ENCODE results near the gene NACC2.

NACC2 gene

DNA sequence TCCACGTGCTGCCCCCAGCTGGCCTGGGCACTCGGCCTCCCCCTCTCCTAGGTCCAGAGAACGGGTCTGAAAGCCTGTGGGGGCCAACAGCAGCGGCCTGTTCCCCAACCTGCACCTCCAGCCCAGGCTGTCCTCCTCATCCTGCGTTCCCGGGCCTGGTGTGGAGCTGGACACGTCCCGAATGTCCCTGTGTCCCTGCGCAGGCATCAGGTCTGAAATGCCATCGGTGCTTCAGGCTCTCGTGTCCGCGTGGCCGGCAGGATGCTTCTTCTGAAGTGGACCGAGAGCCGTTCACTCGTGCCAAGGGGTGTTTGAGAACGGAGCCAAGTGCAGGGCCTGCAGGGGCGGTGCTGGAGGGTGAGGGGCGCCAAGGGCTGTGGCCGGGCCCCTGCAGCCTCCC is 109.2 kb downstream of the NACC2 start:
- DNase-seq (ENCODE audit: extremely low read depth in 1 of 2, low read depth in 1 of 2), result no peak

DNA sequence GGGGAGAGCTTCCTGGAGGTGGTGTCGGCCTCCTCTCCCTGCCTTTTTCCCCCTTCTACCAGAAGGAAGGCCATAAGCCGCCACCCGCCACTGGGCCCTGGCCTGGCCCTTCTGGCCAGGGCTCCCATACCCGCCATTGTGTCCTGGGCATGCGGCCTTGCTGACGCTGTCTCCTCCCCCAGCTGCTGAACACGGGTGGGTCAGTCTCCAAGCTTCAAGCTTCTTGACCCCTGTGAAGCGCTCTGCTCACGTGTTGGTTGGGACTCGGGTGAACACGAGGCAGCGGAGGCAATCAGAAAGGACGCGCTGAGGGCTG is 109.7 kb downstream of the NACC2 start:
- DNase-seq (ENCODE audit: extremely low read depth in 1 of 2, low read depth in 1 of 2), result no peak

DNA sequence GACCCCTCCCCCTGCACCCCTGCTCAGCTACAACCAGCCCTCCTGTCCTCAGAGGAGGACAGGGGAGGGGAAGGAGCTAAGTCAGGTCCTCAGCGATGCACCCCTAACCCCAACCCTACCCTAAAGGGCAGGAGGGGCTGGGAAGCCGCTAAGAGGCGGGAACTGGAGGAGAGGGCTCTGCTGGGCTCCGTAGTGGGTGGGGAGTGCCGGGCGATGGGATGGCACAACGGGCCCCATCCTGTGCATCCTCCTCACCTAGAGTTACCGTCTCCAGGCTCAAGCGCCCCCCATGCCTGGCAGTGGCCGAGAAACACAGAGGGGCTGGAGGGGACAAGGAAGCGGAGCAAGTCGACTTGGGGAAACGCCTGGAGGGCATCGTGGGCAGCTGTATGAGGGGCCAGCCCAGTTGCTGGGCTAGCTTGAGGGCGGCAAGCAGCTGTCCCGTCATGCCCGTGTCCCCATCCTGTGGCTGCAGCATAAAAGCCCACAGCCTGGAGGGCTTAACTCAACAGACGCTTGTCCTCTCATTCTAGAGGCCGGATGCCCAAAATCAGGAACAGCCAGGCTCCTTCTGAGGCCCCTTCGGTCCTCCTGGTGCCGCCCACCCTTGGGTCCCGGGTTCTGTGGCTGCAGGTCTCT is 110.9 kb downstream of the NACC2 start:
- no peak for DNase-seq (ENCODE audit: extremely low read depth in 1 of 2, low read depth in 1 of 2)

DNA sequence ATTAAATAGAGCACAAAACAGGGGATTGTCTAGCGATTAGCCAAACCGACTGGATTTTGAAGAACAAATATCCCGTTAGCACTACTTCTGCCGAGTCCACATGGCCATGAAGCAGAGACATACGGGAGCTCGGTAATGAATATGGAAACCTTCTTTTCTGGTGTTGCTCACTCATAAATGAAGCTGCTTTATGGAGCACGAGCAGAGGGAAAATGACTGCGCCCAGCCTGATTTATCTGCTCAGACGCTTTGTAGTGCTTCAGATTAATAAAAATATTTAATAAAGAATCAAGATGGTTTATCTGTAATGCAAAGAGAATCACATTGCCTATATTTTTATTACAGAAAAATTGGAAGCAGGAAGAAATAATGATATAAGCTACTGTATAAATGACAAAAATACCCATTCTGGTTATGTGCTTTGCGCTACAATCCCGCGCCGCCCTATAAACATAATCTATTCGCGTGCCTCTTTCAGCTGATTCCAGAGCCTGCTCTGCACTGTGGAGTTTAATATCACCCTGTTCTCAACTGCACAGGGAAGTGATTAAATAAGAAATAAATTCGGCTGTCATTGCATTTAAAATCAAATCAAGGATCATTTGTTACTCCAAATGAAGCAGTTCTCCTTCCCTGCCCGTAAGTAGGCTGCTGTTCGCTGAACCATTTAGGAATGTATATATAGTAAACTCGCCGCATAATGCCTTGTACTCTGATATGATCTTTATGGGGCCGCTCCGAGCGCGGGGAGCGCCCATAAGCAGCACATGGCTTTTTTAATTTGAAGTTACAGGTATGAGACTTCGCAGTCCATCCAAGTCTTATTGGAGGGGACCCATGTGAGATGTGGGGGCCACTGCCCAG is 111.6 kb downstream of the NACC2 start:
- no peak for DNase-seq (ENCODE audit: extremely low read depth in 1 of 2, low read depth in 1 of 2)

DNA sequence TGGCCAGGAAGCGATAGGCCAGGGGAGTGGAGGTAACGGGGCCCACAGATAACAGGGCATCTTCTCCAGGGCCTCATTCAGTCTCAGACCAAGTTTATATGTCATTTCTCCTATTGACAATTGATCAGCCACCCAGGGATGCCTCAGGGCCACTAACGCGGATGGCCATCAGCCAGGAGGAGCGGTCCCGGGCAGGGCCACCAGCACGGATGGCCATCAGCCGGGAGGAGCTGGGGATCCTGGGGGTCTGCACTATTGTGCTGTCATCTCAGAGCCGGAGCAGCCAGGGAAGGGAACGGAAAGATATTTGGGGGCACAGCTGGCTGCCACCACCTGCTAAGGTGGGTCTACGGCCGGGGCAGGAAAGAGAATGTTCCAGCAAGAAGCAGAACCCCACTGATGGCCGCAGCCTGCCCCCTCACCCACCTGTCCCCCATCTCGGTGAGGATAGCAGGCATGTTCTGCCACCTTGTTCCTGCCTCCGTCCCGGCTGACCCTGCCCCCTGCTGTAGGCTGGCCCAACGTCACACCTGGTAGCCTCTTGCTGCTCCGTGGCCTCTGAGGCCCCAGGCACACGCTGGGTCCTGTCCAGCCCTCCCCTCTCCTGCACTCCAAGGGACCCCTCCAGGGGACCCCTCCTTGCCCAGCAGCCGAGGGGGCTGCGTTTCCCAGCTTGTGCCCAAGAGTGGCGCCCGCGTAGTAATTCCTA is 112.4 kb downstream of the NACC2 start:
- DNase-seq (ENCODE audit: extremely low read depth in 1 of 2, low read depth in 1 of 2), result no peak

DNA sequence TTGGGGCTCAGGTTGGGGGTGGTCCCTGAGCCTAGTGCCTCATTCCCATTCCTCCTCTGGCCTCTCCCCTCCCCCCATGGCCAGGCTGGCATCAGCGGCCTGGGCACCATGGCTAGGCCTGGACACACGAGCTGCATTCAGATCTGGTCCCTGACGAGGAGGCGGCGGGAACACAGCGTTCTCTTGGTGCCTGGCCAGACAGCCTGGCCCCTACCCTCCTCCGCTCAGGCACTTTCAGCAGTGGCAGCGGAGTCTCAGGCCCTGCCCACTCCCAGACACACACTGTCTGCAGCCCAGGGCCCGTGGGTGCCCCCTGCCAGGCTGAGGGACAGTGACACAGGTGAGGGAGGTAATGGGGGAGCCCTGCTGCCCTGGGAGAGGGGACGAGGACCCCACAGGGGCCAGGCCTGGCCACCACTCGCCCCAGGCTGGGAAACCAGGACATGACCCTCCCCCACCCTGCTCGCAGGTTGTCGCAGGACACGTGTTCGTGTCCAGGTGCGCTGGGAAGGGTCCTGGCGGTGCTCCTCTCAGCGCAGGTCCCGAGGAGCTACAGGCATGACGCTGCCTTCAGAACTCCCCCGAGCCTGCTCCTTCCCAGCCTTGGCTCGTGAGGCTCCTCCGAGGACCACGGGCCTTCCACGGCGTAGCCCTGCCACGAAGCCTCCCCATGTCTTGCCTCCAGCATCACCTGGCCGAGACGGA is 114.0 kb downstream of the NACC2 start:
- DNase-seq (ENCODE audit: extremely low read depth in 1 of 2, low read depth in 1 of 2), result no peak

DNA sequence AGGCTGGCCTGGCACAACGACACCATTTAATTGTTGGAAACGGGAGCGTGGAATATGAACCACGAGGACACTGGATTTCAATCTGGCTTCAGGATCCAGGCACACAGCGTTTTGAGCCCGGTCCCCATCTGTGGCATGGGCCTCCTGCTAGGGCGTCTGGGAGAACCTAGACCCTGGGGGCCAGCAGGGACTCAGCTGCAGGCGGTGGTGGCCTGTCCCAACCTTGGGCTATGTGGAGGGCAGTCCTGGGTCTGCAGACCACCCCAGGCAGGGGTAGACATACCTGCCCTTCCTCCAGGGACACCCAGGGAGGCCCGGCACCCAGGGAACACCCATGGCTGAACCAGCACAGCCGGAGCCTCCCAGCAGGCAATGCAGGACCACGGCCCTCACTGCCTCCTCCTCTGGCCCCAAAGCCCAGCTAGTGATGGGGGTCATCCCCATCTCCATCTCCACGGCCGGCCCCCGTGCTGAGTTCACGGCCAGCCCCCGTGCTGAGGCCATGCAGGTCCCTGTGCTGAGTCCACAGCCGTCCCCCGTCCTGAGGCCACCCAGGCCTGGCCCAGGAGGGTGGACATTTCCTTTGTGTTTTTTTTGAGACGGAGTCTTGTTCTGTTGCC is 115.4 kb downstream of the NACC2 start:
- no peak for DNase-seq (ENCODE audit: extremely low read depth in 1 of 2, low read depth in 1 of 2)

DNA sequence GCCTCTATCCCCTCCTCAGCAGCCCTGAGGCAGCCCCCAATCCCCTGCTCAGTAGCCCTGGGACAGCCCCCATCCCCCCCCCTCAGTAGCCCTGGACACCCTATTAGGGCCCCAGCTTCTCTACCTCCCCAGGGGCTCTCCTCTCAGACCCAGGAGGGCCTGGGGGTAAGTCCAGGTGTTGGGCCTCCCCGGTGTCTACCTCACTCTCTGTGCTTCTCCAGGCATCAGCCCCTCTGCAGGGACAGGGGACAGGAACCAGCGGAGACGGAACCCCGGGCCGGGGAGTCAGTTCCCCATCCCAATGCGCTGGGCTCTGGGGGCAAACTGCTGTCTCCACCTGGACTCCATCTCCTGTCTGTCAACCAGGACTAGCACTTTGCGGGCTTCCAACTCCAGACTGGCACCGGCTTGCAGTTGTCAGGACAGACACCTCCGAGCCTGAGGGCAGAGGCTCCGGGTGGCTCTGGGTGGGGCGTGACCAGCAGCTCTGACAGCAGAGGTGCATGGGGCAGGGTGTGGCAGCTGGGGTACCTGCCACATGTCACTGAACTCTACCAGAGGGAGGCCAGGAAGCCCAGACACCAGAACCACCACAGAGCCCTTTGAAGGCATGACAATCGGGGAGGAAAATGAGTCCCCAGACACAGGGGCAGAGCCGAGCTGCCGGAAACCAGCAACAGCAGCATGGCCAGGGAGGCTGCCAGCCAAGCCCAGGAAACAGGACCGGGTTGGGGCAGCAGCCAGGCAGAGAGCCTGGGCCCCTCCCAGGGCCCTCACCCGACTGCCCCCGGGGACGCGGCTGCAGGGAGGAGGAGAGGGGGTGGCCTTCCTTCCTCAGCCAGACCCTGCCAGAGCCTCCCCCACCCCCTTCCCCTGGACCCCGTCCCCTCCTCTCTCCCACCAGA is 116.2 kb downstream of the NACC2 start:
- DNase-seq (ENCODE audit: extremely low read depth in 1 of 2, low read depth in 1 of 2), result no peak

DNA sequence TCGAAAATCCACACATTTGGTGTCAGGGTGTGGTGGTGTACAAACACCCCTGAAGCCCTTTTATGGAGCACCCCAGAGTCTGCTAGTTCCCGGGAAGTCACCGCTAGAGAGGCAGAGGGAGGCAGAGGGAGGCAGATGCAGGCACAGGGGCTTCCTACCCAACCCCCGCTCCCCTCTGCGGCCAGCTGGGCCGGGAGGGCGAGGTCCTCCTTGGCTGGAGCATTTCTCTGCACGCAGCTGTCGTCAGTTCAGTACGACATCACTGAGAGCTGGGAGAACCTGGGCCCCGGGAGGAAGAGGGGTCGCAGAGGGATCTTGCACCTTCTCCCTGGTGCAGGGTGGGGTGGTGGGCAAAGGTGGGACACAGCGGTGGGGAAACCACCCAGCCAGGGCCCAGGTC is 118.1 kb downstream of the NACC2 start:
- DNase-seq (ENCODE audit: extremely low read depth in 1 of 2, low read depth in 1 of 2), result no peak

DNA sequence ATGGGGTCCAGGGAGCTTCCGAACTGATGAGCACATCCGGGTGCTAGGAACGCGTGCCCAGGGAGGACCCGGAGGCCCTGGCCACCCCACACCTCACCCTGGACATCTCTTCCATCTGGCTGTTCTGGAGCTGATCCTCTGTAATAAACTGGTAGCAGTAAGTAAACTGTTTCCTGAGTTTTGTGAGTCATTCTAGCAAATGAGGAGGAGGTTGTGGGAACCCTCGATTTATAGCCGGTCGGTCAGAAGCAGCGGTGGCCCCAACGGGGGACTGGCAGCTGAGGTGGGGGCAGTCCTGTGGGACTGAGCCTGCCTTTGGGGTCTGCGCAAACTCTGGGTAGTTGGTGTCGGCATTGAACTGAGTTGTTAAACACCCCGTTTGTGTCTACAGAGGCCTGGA is 118.6 kb downstream of the NACC2 start:
- DNase-seq (ENCODE audit: extremely low read depth in 1 of 2, low read depth in 1 of 2), result no peak

DNA sequence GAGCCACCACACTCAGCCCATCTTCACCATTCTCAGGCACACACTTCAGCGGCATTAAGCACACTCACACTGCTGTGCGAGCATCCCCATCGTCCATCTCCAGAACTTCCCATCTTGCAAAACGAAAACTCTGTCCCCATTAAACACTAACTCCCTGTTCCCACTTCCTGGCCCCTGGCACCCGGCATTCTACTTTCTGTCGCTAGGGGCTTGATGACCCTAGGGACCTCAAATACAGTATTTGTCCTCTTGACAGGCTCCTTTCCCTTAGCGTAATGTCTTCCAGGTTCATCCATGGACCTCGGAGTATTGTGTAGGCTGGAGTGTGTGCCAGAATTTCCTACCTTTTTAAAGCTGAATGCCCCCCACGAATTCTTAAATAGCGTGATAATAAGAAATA is 119.3 kb downstream of the NACC2 start:
- no peak for DNase-seq (ENCODE audit: extremely low read depth in 1 of 2, low read depth in 1 of 2)

DNA sequence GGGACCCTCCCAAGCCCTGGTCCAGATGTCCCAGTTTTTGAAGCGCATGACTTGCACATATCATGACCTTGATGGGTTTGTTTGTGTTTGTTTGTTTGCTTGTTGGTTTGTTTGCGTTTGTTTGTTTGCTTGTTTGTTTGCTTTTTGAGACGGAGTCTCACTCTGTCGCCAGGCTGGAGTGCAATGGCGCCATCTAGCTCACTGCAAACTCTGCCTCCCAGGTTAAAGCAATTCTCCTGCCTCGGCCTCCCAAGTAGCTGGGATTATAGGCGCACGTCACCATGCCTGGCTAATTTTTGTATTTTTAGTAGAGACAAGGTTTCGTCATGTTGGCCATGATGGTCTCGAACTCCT is 120.9 kb downstream of the NACC2 start:
- DNase-seq (ENCODE audit: extremely low read depth in 1 of 2, low read depth in 1 of 2), result no peak

DNA sequence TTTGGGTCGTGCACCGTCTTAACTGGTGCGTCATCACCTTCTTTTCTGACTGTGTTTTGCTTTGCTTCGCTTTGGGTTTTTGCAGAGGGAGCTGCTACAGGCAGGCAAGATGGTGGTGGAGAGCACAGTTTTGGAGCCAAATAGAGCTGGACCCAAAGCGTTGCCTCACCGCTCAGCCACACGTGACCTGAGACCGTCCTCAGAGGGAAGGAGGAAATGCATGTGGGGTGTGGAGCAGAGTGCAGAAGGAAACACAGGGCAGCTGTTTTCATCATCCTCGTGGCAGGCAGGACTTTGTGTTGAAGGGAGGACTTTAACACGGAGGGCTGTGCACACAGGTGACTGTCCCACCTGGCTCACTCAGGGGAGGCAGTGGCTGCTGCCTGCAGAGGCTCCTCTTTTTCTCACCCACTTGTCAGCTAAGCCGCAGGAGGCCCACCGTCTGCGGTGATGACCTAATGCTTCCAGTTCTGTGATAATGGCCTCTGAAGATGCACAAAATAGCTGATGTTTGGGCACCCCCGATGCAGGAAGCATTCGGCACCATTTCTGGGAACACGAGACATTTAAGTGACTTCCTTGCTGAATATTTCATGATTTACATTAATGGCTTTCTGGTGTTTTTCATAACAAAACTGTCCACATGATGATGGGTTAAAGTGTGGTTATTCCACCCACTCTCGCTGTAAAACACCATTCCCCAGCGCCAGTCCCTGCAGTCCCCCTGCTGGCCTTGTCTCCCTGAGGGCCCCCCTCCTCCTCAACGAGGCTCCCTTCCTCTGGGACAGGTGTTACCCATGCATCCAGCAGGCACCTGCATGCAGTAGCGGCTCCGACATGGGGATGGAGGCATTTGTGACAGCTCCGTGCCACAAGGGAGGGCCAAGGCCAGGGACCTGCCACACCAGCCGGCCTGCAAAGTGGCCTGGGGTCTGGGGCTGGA is 121.5 kb downstream of the NACC2 start:
- no peak for DNase-seq (ENCODE audit: extremely low read depth in 1 of 2, low read depth in 1 of 2)

DNA sequence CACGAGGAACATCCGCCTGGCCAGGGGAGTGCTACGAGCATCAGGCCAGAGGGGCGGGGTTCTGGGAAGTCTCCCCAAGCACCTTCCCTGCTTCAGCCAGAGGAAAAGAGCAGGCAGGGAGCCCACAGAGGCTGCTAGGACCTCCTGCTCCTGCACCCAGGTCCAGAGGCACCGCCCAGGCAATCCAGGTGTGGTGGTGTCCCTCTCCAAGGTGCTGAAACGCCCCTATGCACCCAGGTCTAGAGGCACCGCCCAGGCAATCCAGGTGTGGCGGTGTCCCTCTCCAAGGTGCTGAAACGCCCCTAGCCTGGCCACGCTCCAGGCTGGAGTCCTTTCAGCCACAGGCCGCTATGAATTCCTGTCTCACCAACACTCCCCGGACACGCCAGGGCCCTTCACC is 123.2 kb downstream of the NACC2 start:
- no peak for DNase-seq (ENCODE audit: extremely low read depth in 1 of 2, low read depth in 1 of 2)

DNA sequence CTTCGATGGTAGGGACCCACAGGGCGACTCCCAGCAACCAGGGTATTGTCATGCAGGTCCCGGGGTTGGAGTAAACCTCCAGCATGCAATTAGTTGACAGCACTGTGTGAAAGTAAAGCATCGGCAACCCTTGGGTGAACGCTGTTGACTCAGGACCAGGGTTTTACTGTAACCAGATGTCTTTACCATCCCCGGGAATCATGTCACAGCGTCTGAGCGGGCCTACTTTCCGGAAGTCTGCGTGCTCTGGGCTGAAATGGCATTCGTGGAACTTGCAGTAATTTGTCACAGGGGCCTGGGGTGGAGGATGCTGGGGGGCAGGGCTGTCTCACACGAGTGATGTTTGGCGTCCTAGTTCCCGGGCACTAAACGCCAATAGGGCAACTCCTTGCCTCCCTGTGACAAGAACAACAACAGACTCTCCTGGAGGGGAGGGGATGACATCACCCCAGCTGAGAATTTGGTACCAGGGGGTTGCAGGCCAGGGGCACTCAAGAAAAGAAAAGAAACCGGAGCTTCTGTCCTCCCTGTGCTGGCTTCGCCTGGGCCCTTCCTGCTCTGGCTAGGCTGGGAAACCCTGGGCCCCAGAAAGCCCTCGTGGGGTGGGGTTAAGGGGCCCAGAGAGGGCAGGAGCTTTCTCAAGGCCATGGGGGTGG is 123.8 kb downstream of the NACC2 start:
- DNase-seq (ENCODE audit: extremely low read depth in 1 of 2, low read depth in 1 of 2), result no peak

DNA sequence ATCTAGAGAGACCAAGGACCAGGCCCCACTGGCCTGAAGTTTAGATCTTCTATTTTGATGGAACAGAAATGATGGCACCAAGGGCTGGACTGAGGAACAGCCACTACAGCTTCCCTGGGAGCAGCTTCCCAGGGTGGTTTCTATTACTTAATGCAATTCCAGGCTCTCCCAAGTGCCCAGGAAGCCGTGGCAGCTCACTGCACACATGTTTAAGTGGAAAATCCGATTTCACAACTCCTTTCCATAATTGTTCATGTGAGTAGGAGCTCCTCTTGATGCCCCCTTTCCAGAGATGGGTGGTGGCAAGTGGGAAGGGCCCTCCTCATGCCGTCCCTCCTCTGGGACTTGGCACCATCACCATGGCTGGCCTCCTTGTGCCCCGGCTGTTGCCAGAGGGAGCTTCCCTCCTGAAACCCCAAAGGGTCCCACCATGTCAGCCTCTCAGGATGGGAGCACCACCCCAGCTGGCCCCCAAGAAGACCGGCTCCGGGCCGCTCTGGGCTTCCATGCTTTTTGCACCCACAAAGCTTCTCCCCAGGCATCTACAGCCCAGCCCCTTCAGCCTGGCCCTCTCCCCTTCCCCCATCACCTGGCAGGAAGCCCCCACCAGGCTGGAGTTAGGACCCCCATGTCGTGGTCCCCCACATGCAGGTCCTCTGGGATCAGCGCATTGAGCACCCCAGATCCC is 124.8 kb downstream of the NACC2 start:
- no peak for DNase-seq (ENCODE audit: extremely low read depth in 1 of 2, low read depth in 1 of 2)

DNA sequence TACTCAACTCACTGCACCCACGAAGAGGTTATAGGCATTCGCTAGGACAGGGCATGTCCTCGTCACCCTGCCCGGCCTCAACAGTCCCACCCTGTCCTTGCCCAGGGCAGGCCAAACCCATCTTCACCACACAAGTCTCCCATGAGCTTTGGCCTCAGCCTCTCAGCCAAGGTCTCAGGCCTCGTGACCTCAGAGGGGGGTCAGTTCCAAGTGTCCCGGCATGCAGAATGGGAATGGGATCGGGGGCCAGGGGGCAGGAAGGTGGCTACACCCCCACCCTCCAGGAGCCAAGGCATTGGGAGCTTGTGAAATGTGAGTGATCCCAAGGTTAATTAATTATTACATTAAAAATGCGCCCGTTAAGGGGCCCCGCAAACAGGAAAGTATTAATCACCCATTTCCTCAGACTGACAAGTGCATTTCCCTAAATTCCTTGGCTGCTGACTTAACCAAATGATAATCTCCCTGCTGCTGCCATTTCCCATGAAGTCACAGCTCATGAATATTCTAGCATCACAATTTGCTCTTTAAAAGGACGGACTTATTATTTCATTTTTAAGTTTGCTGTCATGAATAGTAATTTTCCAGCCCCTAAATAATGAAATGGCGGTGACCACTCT is 125.9 kb downstream of the NACC2 start:
- no peak for DNase-seq (ENCODE audit: extremely low read depth in 1 of 2, low read depth in 1 of 2)

DNA sequence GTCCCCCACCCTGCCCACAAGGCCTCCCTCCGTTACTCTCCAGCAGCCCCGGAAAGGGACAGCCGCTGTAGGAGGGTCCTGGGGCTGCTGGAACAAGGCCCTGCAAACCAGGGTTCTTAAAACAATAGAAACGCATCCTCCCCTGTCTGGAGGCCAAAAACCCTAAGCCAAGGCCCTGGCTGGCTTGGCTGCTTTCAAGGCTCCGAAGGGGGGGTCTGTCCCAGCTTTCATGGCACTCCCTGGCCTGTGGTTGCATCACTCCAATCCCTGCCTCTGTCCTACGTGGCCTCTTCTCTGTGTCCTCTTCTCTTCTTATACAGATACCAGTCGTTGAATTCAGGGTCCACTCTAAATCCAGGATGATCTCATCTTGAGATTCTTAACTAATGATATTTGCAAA is 126.5 kb downstream of the NACC2 start:
- no peak for DNase-seq (ENCODE audit: extremely low read depth in 1 of 2, low read depth in 1 of 2)

Data from stimulated activated CD8-positive, alpha-beta memory T cell treated with anti-CD3 and anti-CD28 coated beads, Interleukin-7, amount 100 ng/mL, for 48 hours (primary cell).